Measurements from ENCODE around the gene HFE. TPM values are rescaled to one million over a fixed set of nuclear protein-coding genes. Genes with fewer than 3 reads are reported as not detected.
A peak's percentile ranks its signal among the peaks of the same experiment; 100 is the strongest.

Gene HFE
- total and polyA plus RNA-seq, 2 of the 13 experiments (the other 11 are each of a cell fraction or from before 2014, with no cell fraction given) = 3.7 to 6.3 TPM

DNA sequence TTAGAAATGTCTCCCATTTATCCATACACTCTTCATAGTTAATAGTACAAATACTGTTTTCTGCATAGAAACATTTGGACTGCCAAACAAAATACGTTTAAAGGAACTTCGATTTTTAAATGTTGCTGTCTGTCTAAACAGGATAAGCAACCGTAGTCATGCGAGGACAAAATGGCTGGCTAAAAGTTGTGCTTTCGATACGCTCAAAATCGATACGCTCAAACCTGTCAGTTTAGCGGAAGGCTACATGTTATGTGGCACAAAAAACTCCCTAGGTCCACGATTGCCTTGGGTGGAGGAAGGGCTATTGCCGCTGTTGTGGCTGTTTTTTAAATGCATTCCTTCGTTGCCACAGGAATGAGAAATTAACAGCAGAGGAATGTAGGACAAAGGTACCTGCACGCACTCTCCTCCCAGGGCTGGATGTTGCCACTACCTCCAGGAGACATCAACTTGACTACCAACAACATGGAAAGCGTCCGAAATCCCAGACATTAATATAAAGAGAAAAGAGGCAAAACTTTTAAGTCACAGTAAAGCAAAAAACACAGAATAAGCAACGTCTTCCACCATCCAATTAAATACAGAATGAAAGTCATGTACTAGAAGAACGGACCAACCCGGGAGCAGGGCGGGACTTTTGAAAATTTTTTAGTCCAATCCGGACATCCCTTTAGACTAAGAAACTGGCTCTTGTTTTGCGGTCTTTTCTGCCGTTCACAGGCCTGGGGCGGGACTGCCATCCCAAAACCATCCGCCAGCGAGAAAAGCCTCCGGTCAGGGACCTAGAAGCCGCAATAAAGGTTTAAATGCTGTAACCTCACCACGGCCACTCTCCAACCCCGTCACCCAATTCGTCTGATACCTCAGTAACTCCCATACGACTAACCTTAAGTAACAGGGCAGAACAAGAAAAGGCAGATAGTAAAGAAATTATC, 32.2 kb upstream of the HFE start (continued):
- TF ChIP-seq ZNF275 (CRISPR knock-in tag; IDR thresholded peaks at IDR 0.05; ENCODE audit: borderline replicate concordance) = no peak
- TF ChIP-seq CEBPG (CRISPR knock-in tag; IDR thresholded peaks at IDR 0.05) = peak; percentile 24; the same call in 1 of the 2 replicates
- TF ChIP-seq GPN1 (CRISPR knock-in tag; IDR thresholded peaks at IDR 0.05; ENCODE audit: borderline replicate concordance) = no peak
- TF ChIP-seq ZNF768 (CRISPR knock-in tag; IDR thresholded peaks at IDR 0.05) = no peak
- TF ChIP-seq, protein P1, sequence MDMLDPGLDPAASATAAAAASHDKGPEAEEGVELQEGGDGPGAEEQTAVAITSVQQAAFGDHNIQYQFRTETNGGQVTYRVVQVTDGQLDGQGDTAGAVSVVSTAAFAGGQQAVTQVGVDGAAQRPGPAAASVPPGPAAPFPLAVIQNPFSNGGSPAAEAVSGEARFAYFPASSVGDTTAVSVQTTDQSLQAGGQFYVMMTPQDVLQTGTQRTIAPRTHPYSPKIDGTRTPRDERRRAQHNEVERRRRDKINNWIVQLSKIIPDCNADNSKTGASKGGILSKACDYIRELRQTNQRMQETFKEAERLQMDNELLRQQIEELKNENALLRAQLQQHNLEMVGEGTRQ (IDR thresholded peaks at IDR 0.05; ENCODE audit: low read depth, low read length) = no peak
- TF ChIP-seq, protein P1 (CRISPR knock-in tag; IDR thresholded peaks at IDR 0.05; ENCODE audit: borderline replicate concordance) = no peak
- no peak for TF ChIP-seq ZBTB37 (CRISPR knock-in tag; IDR thresholded peaks at IDR 0.05)
- no peak for TF ChIP-seq NFAT5 (CRISPR knock-in tag; IDR thresholded peaks at IDR 0.05)
- TF ChIP-seq PHF20 (CRISPR knock-in tag; IDR thresholded peaks at IDR 0.05) = 0 out of 2 replicates have a peak, but pooled peaks have one; percentile 14
- no peak for TF ChIP-seq ZNF280B (CRISPR knock-in tag; IDR thresholded peaks at IDR 0.05; ENCODE audit: borderline replicate concordance)
- TF ChIP-seq PCBP1 (IDR thresholded peaks at IDR 0.05; ENCODE audit: borderline replicate concordance, low read depth, low read length) = no peak
- peak; percentile 79 for TF ChIP-seq KDM2A (CRISPR knock-in tag; IDR thresholded peaks at IDR 0.05; ENCODE audit: borderline replicate concordance, low read depth)
- no peak for TF ChIP-seq PHB2 (IDR thresholded peaks at IDR 0.05; ENCODE audit: partially characterized antibody)
- peak; percentile 70; the same call in 1 of the 2 replicates for TF ChIP-seq ZNF614 (CRISPR knock-in tag; IDR thresholded peaks at IDR 0.05; ENCODE audit: borderline replicate concordance)
- TF ChIP-seq SKI (IDR thresholded peaks at IDR 0.05; ENCODE audit: partially characterized antibody) = no peak
- peak; percentile 8; the same call in 1 of the 2 replicates for TF ChIP-seq ZNF431 (CRISPR knock-in tag; IDR thresholded peaks at IDR 0.05; ENCODE audit: borderline replicate concordance, low read depth)
